GM21723 (cell line): ENCODE measurements around the gene NHLRC2.
"Not testable (repeated sequence)": the region's sequence is repeated elsewhere in the genome, so short reads cannot be mapped to it uniquely, and the experiment has no call there.

Experiments used
- ATAC-seq: cut with Tn5 transposase; IDR thresholded peaks from one replicate; pipeline ENCODE4 v1.9.1; 2021; ENCODE audit warnings: mild to moderate bottlenecking, moderate library complexity; ENCODE audit not compliant: unreplicated experiment

Gene NHLRC2

GRCh38 chr10:113937756-113938155 is 83.3 kb downstream of the NHLRC2 start:
- no peak for ATAC-seq

- ATAC-seq = no peak
These were observed 84.9 kb downstream of the NHLRC2 start for GRCh38 chr10:113939212-113939860.

- no peak for ATAC-seq
These were observed 86.7 kb downstream of the NHLRC2 start for GRCh38 chr10:113941140-113941539.

- ATAC-seq = not testable (repeated sequence)
These were observed 88.7 kb downstream of the NHLRC2 start for GRCh38 chr10:113943196-113943595.

- ATAC-seq = no peak
These were observed 90.7 kb downstream of the NHLRC2 start for GRCh38 chr10:113945075-113945686.

- no peak for ATAC-seq
These were observed 91.2 kb downstream of the NHLRC2 start for GRCh38 chr10:113945687-113946085.

- no peak for ATAC-seq
These were observed 93.0 kb downstream of the NHLRC2 start for GRCh38 chr10:113947184-113948041.

GRCh38 chr10:113948048-113948447 is 93.6 kb downstream of the NHLRC2 start:
- no peak for ATAC-seq

GRCh38 chr10:113950268-113950667 is 95.8 kb downstream of the NHLRC2 start:
- ATAC-seq = no peak

- no peak for ATAC-seq
These were observed 99.2 kb downstream of the NHLRC2 start for GRCh38 chr10:113953505-113954272.

- no peak for ATAC-seq
These were observed 99.9 kb downstream of the NHLRC2 start for GRCh38 chr10:113954409-113954808.

GRCh38 chr10:113957013-113957412 is 102.6 kb downstream of the NHLRC2 start:
- ATAC-seq = no peak

- ATAC-seq = peak; percentile 2
These were observed 104.3 kb downstream of the NHLRC2 start for GRCh38 chr10:113958631-113959382.

GRCh38 chr10:113959383-113959760 is 104.9 kb downstream of the NHLRC2 start:
- ATAC-seq = peak; percentile 56

- peak; percentile 33 for ATAC-seq
These were observed 106.2 kb downstream of the NHLRC2 start for GRCh38 chr10:113960617-113961181.

- ATAC-seq = peak; percentile 68
These were observed 106.9 kb downstream of the NHLRC2 start for GRCh38 chr10:113961182-113962031.

- no peak for ATAC-seq
These were observed 110.6 kb downstream of the NHLRC2 start for GRCh38 chr10:113965077-113965476.

- ATAC-seq = peak; percentile 41
These were observed 111.2 kb downstream of the NHLRC2 start for GRCh38 chr10:113965683-113966082.
